ENCODE data around the gene CHTF8. TPM values are rescaled to one million over a fixed set of nuclear protein-coding genes. Genes with fewer than 3 reads are reported as not detected.

Gene CHTF8
- total RNA-seq, 2 experiments from 2014 or later: 111 to 115 TPM

GRCh38 chr16:69118468-69118867 lies 13.9 kb downstream of the CHTF8 start:
- intact Hi-C loops (cut with micrococcal nuclease): no loop called here
- H3K36me3 Mint-ChIP-seq (ENCODE audit: low read depth): peaks cover 26% of the 10 kb centered on the region
- DNase-seq (no peak), ATAC-seq (no peak)
- no peaks in the 10 kb centered on the region for H3K27me3 Mint-ChIP-seq
- no peak for TF ChIP-seq CTCF (IDR thresholded peaks at IDR 0.05)
- H3K27ac Mint-ChIP-seq: no peak overlapping the region
- H3K4me1 Mint-ChIP-seq (ENCODE audit: low read depth): peaks cover 5% of the 10 kb centered on the region
- ChIA-PET POLR2A (interaction anchor here (1.4 kb wide), 1 partner anchor 14 kb away, joined by 4 read pairs; the partner anchor contains the start of genes CHTF8 and UTP4), CTCF (interaction anchor here (1.1 to 7.5 kb wide), 6 partner anchors 6 to 590 kb away, joined by 3 to 73 read pairs (median 4); no protein-coding TSS in a partner anchor)
- H3K9me3 Mint-ChIP-seq: no peaks in the 10 kb centered on the region
- H3K4me3 Mint-ChIP-seq: no peak overlapping the region

- ATAC-seq: no peak
- Mint-ChIP-seq H3K4me1 (ENCODE audit: low read depth) (peaks cover 3% of the 10 kb centered on the region), H3K4me3 (no peak overlapping the region), H3K9me3 (no peaks in the 10 kb centered on the region), H3K36me3 (ENCODE audit: low read depth) (peaks cover 27% of the 10 kb centered on the region), H3K27ac (no peak overlapping the region), H3K27me3 (no peaks in the 10 kb centered on the region)
- intact Hi-C loops (cut with micrococcal nuclease): no loop called here
- POLR2A ChIA-PET: interaction anchor here (0.6 kb wide), 1 partner anchor 132 kb away, joined by 3 read pairs; no protein-coding TSS in a partner anchor
- CTCF ChIA-PET: interaction anchor here (0.7 to 1.7 kb wide), 3 partner anchors 8 to 13 kb away, joined by 3 to 6 read pairs (median 6); partner anchors contain the start of gene HAS3
- no peak for TF ChIP-seq CTCF (IDR thresholded peaks at IDR 0.05)
- no peak for DNase-seq
Observed at GRCh38 chr16:69116906-69117305, 15.5 kb downstream of the CHTF8 start.

- ChIA-PET CTCF (interaction anchor here (1.5 to 2.0 kb wide), 3 partner anchors 9 to 13 kb away, joined by 6 read pairs; partner anchors contain the start of gene HAS3), POLR2A (interaction anchor here (0.6 kb wide), 1 partner anchor 132 kb away, joined by 3 read pairs; no protein-coding TSS in a partner anchor)
- Mint-ChIP-seq H3K27ac (no peak overlapping the region), H3K4me3 (no peak overlapping the region), H3K9me3 (no peaks in the 10 kb centered on the region), H3K4me1 (ENCODE audit: low read depth) (peaks cover 3% of the 10 kb centered on the region), H3K36me3 (ENCODE audit: low read depth) (peaks cover 25% of the 10 kb centered on the region), H3K27me3 (no peaks in the 10 kb centered on the region)
- ATAC-seq: no peak
- no peak for TF ChIP-seq CTCF (IDR thresholded peaks at IDR 0.05)
- intact Hi-C loops (cut with micrococcal nuclease): no loop called here
- no peak for DNase-seq
Observed at GRCh38 chr16:69116256-69116875, 16.0 kb downstream of the CHTF8 start.

DNA sequence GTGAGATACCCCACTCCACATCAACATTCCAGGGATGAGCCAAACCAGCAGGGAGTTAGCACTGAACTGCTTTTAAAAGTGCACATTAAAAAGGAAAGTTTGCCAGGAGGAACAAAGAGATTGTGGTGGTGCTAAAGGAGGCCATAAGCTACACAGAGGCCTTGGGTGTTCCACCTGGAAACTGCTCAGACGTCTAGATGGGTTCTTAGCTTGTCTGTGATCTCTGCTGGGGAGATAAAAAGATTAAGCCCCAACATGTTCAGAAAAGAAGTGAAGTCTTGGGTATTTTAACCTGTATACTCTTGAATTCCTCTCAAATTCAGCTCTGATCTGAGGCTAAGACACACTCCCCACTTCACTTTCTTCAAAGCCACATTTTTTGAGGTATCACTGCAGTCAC lies 16.6 kb downstream of the CHTF8 start:
- H3K36me3 Mint-ChIP-seq (ENCODE audit: low read depth): peaks cover 21% of the 10 kb centered on the region
- H3K4me1 Mint-ChIP-seq (ENCODE audit: low read depth): peaks cover 3% of the 10 kb centered on the region
- no peak overlapping the region for H3K27ac Mint-ChIP-seq
- no peak for TF ChIP-seq CTCF (IDR thresholded peaks at IDR 0.05)
- ChIA-PET CTCF (interaction anchor here (1.1 to 2.0 kb wide), 3 partner anchors 9 to 14 kb away, joined by 3 to 6 read pairs (median 6); no protein-coding TSS in a partner anchor), POLR2A (interaction anchor here (1.8 kb wide), 1 partner anchor 11 kb away, joined by 5 read pairs; the partner anchor contains the start of gene HAS3)
- DNase-seq (no peak), ATAC-seq (no peak)
- H3K27me3 Mint-ChIP-seq: no peaks in the 10 kb centered on the region
- intact Hi-C loops (cut with micrococcal nuclease): no loop called here
- H3K9me3 Mint-ChIP-seq: no peaks in the 10 kb centered on the region
- no peak overlapping the region for H3K4me3 Mint-ChIP-seq

DNA sequence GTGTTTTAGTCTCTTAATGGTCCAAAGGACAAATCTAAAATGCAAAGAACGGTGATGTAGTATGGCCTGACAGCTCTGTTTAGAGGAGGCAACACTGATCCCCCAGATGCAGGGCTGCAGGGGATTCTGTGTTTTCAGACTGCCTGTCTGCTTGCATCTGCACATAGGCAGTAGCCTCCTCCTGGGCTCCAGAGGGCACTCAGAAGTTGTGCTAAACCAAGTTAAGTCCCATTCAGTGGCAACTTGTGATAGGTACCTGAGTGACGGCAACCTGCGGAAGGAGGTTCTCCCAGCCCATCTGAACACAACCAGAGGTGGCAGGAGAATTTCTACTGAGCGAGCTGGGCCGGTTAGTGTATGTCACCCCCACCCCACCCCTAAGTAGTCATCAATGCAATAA lies 17.0 kb downstream of the CHTF8 start:
- Mint-ChIP-seq H3K27me3 (no peaks in the 10 kb centered on the region), H3K9me3 (no peaks in the 10 kb centered on the region), H3K27ac (no peak overlapping the region), H3K4me3 (no peak overlapping the region), H3K4me1 (ENCODE audit: low read depth) (peaks cover 3% of the 10 kb centered on the region), H3K36me3 (ENCODE audit: low read depth) (peaks cover 21% of the 10 kb centered on the region)
- intact Hi-C loops (cut with micrococcal nuclease): no loop called here
- DNase-seq: no peak
- no peak for ATAC-seq
- no peak for TF ChIP-seq CTCF (IDR thresholded peaks at IDR 0.05)
- ChIA-PET POLR2A (interaction anchor here (1.8 kb wide), 1 partner anchor 10 kb away, joined by 5 read pairs; the partner anchor contains the start of gene HAS3), CTCF (interaction anchor here (1.1 to 5.5 kb wide), 3 partner anchors 7 to 14 kb away, joined by 3 to 73 read pairs (median 6); no protein-coding TSS in a partner anchor)

Measured in activated CD8-positive, alpha-beta T cell treated with anti-CD3 and anti-CD28 coated beads for 36 hours (primary cell).